ENCODE measurements around the gene GADD45A.
A peak's percentile ranks its signal among the peaks of the same experiment; 100 is the strongest.

Gene GADD45A

DNA sequence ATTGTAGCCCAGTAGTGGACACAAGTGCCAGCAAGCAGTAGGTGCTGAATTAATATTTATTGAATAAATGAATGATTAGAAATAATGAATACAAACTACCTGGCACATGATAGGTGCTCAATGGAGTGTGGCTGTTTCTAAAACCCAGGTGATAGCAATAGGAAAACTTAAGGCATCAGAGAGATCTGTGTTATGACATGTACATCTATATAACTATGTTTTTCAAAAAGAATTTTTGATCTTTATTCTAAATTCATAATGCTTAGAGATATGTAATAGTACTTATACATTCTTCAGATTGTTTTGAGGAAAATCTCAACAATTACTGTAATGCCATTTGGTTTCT is 5.0 kb downstream of the GADD45A start:
- H3K9me3 Mint-ChIP-seq, result no peaks in the 10 kb centered on the region
- no peak overlapping the region for H3K27ac Mint-ChIP-seq
- peaks cover 40% of the 10 kb centered on the region for H3K36me3 Mint-ChIP-seq (ENCODE audit: low read depth)
- no peak overlapping the region for H3K4me3 Mint-ChIP-seq
- H3K27me3 Mint-ChIP-seq, result no peaks in the 10 kb centered on the region
- no peak for DNase-seq
- H3K4me1 Mint-ChIP-seq (ENCODE audit: low read depth), result peaks cover 20% of the 10 kb centered on the region

- no peak for DNase-seq
- Mint-ChIP-seq H3K9me3 (no peaks in the 10 kb centered on the region), H3K27ac (no peak overlapping the region), H3K36me3 (ENCODE audit: low read depth) (peaks cover 38% of the 10 kb centered on the region), H3K4me3 (no peak overlapping the region), H3K27me3 (no peaks in the 10 kb centered on the region), H3K4me1 (ENCODE audit: low read depth) (peaks cover 20% of the 10 kb centered on the region)
Measured at GRCh38 chr1:67690411-67690810, 5.4 kb downstream of the GADD45A start.

- DNase-seq, result no peak
- Mint-ChIP-seq H3K27ac (no peak overlapping the region), H3K4me1 (ENCODE audit: low read depth) (peaks cover 19% of the 10 kb centered on the region), H3K9me3 (no peaks in the 10 kb centered on the region), H3K36me3 (ENCODE audit: low read depth) (peaks cover 29% of the 10 kb centered on the region), H3K4me3 (no peak overlapping the region), H3K27me3 (no peaks in the 10 kb centered on the region)
Measured at GRCh38 chr1:67691712-67692111, 6.7 kb downstream of the GADD45A start.

DNA sequence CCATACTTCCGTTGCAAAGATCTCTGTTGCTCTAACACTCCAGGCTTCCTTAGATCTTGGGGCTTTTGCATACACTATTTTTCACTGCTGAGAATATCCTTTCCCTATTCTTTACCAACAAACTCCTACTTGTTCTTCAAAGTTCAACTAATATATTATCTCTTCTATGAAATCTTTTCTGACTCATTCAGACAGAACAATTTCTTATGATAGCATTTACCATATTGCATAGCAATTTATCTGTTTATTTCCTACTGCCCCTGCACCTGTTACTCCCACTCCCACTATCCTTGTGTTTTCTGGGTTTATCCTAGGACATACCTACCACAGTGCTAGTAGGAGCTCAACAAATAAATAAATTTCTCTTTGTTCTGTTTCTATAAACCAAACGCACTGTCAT is 11.0 kb downstream of the GADD45A start:
- Mint-ChIP-seq H3K4me1 (ENCODE audit: low read depth) (peaks cover 12% of the 10 kb centered on the region), H3K36me3 (ENCODE audit: low read depth) (no peaks in the 10 kb centered on the region), H3K27me3 (no peaks in the 10 kb centered on the region), H3K27ac (no peak overlapping the region), H3K9me3 (no peaks in the 10 kb centered on the region), H3K4me3 (no peak overlapping the region)
- DNase-seq, result no peak

GRCh38 chr1:67696708-67697107 is 11.7 kb downstream of the GADD45A start:
- Mint-ChIP-seq H3K9me3 (no peaks in the 10 kb centered on the region), H3K4me3 (no peak overlapping the region), H3K36me3 (ENCODE audit: low read depth) (no peaks in the 10 kb centered on the region), H3K4me1 (ENCODE audit: low read depth) (peaks cover 15% of the 10 kb centered on the region), H3K27me3 (no peaks in the 10 kb centered on the region), H3K27ac (no peak overlapping the region)
- no peak for DNase-seq

DNA sequence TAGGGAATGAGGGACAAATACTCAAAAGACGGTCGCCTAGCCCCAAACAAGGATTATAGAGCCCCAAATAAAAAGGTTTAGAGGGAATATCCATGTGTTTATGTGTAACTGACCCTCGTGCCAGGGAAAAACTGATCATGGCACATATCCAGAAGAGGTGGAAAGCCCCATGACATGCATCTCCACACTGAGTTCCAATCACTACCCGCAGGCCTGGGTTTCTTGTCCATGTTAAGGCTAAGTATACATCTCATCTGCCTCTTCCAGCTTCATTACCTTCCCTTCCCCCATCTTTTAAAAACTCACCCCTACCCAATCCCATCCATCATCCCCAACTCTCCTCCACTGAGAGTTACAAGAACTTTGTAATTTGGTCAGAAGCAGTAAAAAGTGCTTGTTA is 15.2 kb downstream of the GADD45A start:
- no peak overlapping the region for H3K4me3 Mint-ChIP-seq
- H3K27ac Mint-ChIP-seq, result peak overlapping the region; percentile 35
- H3K9me3 Mint-ChIP-seq, result no peaks in the 10 kb centered on the region
- DNase-seq, result no peak
- H3K36me3 Mint-ChIP-seq (ENCODE audit: low read depth), result no peaks in the 10 kb centered on the region
- H3K4me1 Mint-ChIP-seq (ENCODE audit: low read depth), result peaks cover 15% of the 10 kb centered on the region
- no peaks in the 10 kb centered on the region for H3K27me3 Mint-ChIP-seq

DNA sequence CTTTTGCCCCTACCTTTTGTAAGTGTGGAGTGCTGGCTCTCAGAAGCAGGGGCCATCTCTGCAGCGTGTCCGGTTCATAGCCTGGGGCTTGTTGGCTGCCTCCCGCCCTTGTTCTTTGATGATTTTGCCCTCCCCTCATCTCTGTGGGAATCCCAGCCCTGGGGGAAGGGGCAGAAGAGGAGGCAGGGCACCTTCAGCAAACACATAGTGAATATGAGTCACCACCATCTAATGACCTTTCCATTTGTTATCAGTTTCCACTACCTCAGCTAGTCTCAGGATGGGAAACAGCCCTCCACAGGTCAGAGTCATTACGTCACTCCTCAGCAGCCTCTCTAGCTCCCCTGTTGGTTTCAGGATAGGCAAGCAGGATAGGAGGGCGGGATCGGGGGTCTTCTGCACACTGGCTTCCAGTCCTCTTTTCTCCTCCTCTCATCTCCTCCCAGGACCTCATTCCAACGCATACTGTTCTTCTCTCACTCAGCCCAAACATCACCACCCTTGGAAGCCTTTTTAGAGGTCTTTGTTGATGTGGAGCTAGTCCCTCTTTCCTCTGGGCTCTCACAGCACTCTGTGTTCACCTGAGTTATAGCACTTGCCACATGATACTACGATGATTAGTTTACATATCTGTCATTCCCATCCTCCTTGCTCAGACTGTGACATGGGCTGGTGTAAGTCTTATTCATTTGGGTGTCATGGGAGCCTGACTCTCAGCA is 15.8 kb downstream of the GADD45A start:
- Mint-ChIP-seq H3K36me3 (ENCODE audit: low read depth) (no peaks in the 10 kb centered on the region), H3K9me3 (no peaks in the 10 kb centered on the region), H3K4me1 (ENCODE audit: low read depth) (peaks cover 14% of the 10 kb centered on the region), H3K27me3 (no peaks in the 10 kb centered on the region), H3K4me3 (no peak overlapping the region), H3K27ac (peak overlapping the region; percentile 35)
- DNase-seq, result peak; percentile 36

GRCh38 chr1:67701876-67702275 is 16.9 kb downstream of the GADD45A start:
- DNase-seq, result no peak
- H3K27ac Mint-ChIP-seq, result no peak overlapping the region
- H3K4me3 Mint-ChIP-seq, result no peak overlapping the region
- no peaks in the 10 kb centered on the region for H3K27me3 Mint-ChIP-seq
- no peaks in the 10 kb centered on the region for H3K36me3 Mint-ChIP-seq (ENCODE audit: low read depth)
- H3K9me3 Mint-ChIP-seq, result no peaks in the 10 kb centered on the region
- H3K4me1 Mint-ChIP-seq (ENCODE audit: low read depth), result peaks cover 14% of the 10 kb centered on the region

GRCh38 chr1:67704351-67704750 is 19.4 kb downstream of the GADD45A start:
- Mint-ChIP-seq H3K4me3 (no peak overlapping the region), H3K9me3 (no peaks in the 10 kb centered on the region), H3K36me3 (ENCODE audit: low read depth) (no peaks in the 10 kb centered on the region), H3K4me1 (ENCODE audit: low read depth) (peaks cover 14% of the 10 kb centered on the region), H3K27me3 (no peaks in the 10 kb centered on the region), H3K27ac (no peak overlapping the region)
- DNase-seq, result no peak

- Mint-ChIP-seq H3K27ac (no peak overlapping the region), H3K27me3 (no peaks in the 10 kb centered on the region), H3K36me3 (ENCODE audit: low read depth) (no peaks in the 10 kb centered on the region), H3K4me3 (no peak overlapping the region), H3K9me3 (no peaks in the 10 kb centered on the region), H3K4me1 (ENCODE audit: low read depth) (peaks cover 4% of the 10 kb centered on the region)
- no peak for DNase-seq
Measured at GRCh38 chr1:67705735-67706453, 20.9 kb downstream of the GADD45A start.

- Mint-ChIP-seq H3K4me3 (no peak overlapping the region), H3K27ac (no peak overlapping the region), H3K9me3 (no peaks in the 10 kb centered on the region), H3K27me3 (no peaks in the 10 kb centered on the region), H3K36me3 (ENCODE audit: low read depth) (no peaks in the 10 kb centered on the region), H3K4me1 (ENCODE audit: low read depth) (no peaks in the 10 kb centered on the region)
- no peak for DNase-seq
Measured at GRCh38 chr1:67708606-67709005, 23.6 kb downstream of the GADD45A start.

GRCh38 chr1:67710417-67710816 is 25.4 kb downstream of the GADD45A start:
- H3K36me3 Mint-ChIP-seq (ENCODE audit: low read depth), result no peaks in the 10 kb centered on the region
- H3K27me3 Mint-ChIP-seq, result no peaks in the 10 kb centered on the region
- no peak overlapping the region for H3K27ac Mint-ChIP-seq
- H3K4me3 Mint-ChIP-seq, result no peak overlapping the region
- H3K9me3 Mint-ChIP-seq, result no peaks in the 10 kb centered on the region
- no peak for DNase-seq
- no peaks in the 10 kb centered on the region for H3K4me1 Mint-ChIP-seq (ENCODE audit: low read depth)

GRCh38 chr1:67711158-67711854 is 26.3 kb downstream of the GADD45A start:
- Mint-ChIP-seq H3K4me3 (no peak overlapping the region), H3K9me3 (no peaks in the 10 kb centered on the region), H3K27me3 (no peaks in the 10 kb centered on the region), H3K4me1 (ENCODE audit: low read depth) (no peaks in the 10 kb centered on the region), H3K27ac (no peak overlapping the region), H3K36me3 (ENCODE audit: low read depth) (no peaks in the 10 kb centered on the region)
- DNase-seq, result no peak

GRCh38 chr1:67711855-67712212 is 26.8 kb downstream of the GADD45A start:
- Mint-ChIP-seq H3K4me1 (ENCODE audit: low read depth) (no peaks in the 10 kb centered on the region), H3K9me3 (no peaks in the 10 kb centered on the region), H3K4me3 (no peak overlapping the region), H3K27me3 (no peaks in the 10 kb centered on the region), H3K27ac (no peak overlapping the region), H3K36me3 (ENCODE audit: low read depth) (no peaks in the 10 kb centered on the region)
- DNase-seq, result no peak

Data from activated T-cell treated with anti-CD3 and anti-CD28 coated beads, Interleukin-2, amount 50 U/mL, for 24 hours (primary cell).